ENCODE measurements around the gene SORBS2.

SORBS2 gene

GRCh38 chr4:185638548-185639301 is 173.3 kb downstream of the SORBS2 start:
- no peak for DNase-seq
- in situ Hi-C loops (cut with HindIII; ENCODE audit: low pct_ligation_motif_present, low pct_unique_long_range_greater_than_20kb, low sequenced_read_pairs) = no loop called here

DNA sequence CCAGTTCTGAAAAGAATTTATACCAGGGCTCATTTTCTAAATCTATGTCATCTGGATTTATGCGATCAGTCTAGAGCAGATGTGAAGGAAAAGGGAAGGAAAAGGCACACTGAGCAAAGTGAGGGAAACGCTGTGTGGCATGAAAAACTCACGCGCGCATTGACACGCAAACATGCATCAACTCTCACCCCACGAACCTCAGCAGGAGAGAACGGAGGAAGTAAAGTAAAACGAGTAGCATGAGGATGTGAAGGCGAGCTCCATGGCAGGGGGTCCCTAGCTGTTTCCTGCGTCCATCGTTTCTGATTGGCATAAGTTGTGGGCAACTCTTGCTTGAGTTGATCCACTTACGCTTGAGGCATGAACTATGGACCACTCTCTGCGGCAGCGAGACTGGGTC is 173.9 kb downstream of the SORBS2 start:
- in situ Hi-C loops (cut with HindIII; ENCODE audit: low pct_ligation_motif_present, low pct_unique_long_range_greater_than_20kb, low sequenced_read_pairs) = no loop called here
- no peak for DNase-seq

GRCh38 chr4:185637163-185637875 is 174.7 kb downstream of the SORBS2 start:
- in situ Hi-C loops (cut with HindIII; ENCODE audit: low pct_ligation_motif_present, low pct_unique_long_range_greater_than_20kb, low sequenced_read_pairs) = no loop called here
- DNase-seq = no peak

GRCh38 chr4:185634066-185634652 is 177.8 kb downstream of the SORBS2 start:
- in situ Hi-C loops (cut with HindIII; ENCODE audit: low pct_ligation_motif_present, low pct_unique_long_range_greater_than_20kb, low sequenced_read_pairs) = no loop called here
- peak; percentile 10 for DNase-seq

DNA sequence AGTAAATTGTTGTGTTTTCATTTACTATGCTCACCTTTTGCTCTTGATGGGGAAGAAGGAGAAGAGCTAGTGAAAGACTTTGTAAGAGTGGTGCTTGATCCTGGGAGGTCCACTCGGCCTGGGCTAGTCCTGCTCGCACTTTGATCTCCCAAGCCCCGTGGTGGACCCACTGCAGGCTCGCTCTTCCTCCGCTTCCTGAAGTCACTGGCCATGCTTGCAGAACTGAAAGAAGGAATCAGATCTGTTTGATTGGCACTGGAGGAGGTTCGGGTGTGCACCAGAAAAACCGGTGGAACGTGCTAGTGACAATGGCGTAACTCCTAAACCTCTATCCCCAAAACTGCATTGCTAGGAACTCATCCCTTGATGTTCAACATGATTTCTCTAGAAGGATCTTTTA is 185.2 kb downstream of the SORBS2 start:
- in situ Hi-C loops (cut with HindIII; ENCODE audit: low pct_ligation_motif_present, low pct_unique_long_range_greater_than_20kb, low sequenced_read_pairs) = no loop called here
- DNase-seq = no peak

DNA sequence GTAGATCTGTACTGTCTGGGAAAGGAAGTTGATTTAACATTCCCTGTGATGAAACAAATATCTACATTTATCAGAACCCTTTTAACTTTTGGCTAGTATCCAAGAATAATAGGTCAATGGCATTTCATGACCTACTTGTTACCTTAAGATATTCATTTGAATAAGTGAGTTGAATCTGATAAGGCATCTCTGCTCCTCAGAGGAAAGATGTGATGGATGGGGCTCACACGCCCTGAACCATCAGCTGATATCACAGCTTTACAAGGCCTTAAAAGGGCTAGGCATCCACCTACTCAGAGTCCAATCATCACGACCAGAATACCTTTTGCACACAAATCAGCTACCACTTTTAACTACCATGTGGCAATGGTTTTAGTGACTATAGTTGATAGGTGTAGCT is 186.5 kb downstream of the SORBS2 start:
- no peak for DNase-seq
- in situ Hi-C loops (cut with HindIII; ENCODE audit: low pct_ligation_motif_present, low pct_unique_long_range_greater_than_20kb, low sequenced_read_pairs) = no loop called here

DNA sequence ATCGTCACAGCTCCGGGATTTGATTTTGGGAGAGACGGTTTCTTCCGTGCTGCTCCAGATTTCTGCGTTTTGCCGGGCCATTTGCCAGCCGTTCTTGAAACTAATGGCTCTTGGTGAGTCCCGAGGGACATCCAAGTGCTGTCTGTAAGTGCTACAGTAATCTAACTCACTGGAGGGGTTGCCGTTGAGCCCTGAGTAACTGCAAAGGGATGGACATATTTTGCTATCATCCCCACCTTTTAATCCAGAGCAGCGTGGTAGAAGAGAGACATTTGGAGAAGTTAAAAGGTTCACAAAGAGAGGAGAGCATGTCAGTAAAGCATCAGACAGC is 187.8 kb downstream of the SORBS2 start:
- in situ Hi-C loops (cut with HindIII; ENCODE audit: low pct_ligation_motif_present, low pct_unique_long_range_greater_than_20kb, low sequenced_read_pairs) = no loop called here
- DNase-seq = no peak

- DNase-seq = no peak
- in situ Hi-C loops (cut with HindIII; ENCODE audit: low pct_ligation_motif_present, low pct_unique_long_range_greater_than_20kb, low sequenced_read_pairs) = no loop called here
Measured at GRCh38 chr4:185623444-185624258, 188.3 kb downstream of the SORBS2 start.

DNA sequence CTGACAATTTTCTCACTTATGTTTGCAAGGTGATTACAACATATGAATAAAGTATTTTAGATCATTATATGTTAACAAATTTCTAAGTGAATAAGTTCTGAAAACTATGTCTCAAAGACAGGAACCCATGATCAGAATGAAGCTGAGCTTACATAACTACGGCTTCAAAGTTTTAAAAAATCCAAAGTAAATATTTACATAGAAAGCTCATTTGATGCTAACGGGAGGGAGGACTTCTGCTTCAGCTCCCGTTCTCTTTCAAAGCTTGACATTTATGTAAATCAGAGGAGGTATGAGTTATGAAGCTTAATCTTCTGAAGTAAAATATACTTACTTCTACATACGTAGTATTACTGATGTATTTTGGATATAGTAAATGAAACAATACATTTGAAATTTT is 203.8 kb downstream of the SORBS2 start:
- in situ Hi-C loops (cut with HindIII; ENCODE audit: low pct_ligation_motif_present, low pct_unique_long_range_greater_than_20kb, low sequenced_read_pairs) = no loop called here
- no peak for DNase-seq

DNA sequence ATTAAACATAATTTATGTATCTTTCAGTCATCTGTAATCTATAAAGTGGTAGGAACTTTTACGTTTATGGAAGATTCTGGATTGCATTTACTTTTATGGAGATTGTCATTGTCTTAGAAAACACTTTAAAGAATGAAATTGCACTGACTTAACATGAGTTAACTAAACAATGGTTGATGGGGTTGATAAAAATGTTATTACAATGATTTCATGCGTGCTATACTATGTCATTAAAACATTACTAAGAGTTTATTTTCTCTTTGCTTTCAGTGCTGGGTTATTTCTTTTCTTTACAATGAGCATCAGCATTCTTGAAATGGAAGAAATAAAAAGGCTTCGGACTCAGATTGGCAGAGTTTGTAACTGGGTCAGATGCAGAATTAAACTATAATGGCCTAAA is 209.6 kb downstream of the SORBS2 start:
- in situ Hi-C loops (cut with HindIII; ENCODE audit: low pct_ligation_motif_present, low pct_unique_long_range_greater_than_20kb, low sequenced_read_pairs) = no loop called here
- no peak for DNase-seq

DNA sequence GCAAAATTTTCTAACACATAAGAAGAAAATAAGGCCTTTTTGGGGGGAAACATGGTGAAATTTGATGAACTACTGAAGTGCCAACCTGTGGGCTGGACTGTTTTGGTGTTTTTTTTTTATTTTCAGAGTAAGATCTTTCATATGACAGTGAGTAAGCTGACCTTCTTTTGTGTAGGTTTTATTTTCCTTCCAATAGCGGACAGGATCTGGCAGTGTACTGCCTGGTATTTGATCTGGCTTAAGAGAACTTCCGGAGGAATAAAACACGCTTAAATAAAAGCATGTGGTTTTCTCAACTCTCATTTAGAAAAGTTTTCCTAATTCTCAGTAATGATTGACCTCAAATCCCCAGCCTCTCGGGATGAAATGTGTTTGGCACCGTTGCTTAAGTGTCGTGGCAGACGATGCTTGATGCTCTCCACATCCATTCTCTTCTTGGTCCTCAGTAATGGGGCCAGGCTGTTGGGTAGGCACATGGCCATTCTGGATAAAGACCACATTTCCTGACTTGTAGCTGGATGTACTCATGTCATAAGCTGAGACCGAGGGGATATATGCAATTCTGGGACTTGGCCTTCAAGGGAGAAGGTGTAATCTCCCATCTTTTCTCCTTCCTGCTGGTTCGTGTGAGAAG is 211.1 kb downstream of the SORBS2 start:
- in situ Hi-C loops (cut with HindIII; ENCODE audit: low pct_ligation_motif_present, low pct_unique_long_range_greater_than_20kb, low sequenced_read_pairs) = no loop called here
- DNase-seq = no peak

GRCh38 chr4:185599553-185600243 is 212.3 kb downstream of the SORBS2 start:
- no peak for DNase-seq
- in situ Hi-C loops (cut with HindIII; ENCODE audit: low pct_ligation_motif_present, low pct_unique_long_range_greater_than_20kb, low sequenced_read_pairs) = no loop called here

DNA sequence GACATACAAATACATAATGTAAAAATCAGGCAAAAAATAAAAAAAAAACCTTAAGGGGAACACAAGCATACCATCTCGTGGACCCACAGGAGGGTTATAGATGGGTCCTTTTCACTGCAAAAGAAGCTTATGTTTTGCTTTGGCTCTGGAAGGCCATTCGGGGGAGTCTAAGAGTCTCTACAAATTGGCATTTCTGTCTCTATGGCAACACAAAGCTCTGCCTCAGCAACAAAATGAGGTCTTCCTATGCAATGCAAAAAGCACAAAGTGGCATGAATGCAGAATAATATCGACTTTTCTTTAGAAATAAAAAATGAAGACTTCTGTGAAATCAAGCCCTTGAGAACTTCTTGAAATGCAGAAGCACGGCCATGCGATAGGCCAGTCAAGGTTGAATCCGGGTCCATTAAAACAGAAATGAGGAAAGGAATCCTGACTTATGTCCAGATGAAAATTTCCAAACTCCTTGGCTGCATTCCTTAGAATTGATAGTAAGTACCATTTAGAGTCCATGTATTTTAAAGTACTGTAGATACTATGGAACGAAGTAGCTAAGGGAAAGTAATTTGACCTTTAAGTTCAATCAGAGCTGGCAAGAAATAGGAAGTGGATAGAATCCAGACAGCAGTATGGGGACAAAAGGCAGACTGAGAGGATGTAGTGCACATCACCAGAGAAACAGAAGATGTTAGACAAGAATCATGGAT is 213.0 kb downstream of the SORBS2 start:
- in situ Hi-C loops (cut with HindIII; ENCODE audit: low pct_ligation_motif_present, low pct_unique_long_range_greater_than_20kb, low sequenced_read_pairs) = no loop called here
- no peak for DNase-seq

- in situ Hi-C loops (cut with HindIII; ENCODE audit: low pct_ligation_motif_present, low pct_unique_long_range_greater_than_20kb, low sequenced_read_pairs) = no loop called here
Measured at GRCh38 chr4:185597532-185598188, 214.3 kb downstream of the SORBS2 start.

GRCh38 chr4:185592845-185593488 is 219.0 kb downstream of the SORBS2 start:
- no peak for DNase-seq
- in situ Hi-C loops (cut with HindIII; ENCODE audit: low pct_ligation_motif_present, low pct_unique_long_range_greater_than_20kb, low sequenced_read_pairs) = no loop called here

More at GRCh38 chr4:185597532-185598188, 214.3 kb downstream of the SORBS2 start:
- DNase-seq = peak; percentile 59

DNA sequence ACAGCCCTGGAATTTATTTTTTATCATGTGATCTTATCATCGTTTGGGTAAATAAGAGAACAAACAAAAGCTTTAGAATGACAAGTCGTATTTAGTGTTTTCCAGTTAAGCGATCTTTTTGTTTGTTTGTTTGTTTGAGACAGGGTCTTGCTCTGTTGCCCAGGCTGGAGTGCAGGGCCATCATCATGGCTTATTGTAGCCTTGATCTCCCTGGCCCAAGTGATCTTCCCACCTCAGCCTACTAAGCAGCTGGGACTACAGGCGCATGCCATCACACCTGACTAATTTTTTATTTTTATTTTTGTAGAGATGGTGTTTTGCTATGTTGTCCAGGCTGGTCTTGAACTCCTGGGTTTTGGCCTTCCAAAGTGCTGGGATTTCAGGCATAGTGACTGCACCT is 219.6 kb downstream of the SORBS2 start:
- in situ Hi-C loops (cut with HindIII; ENCODE audit: low pct_ligation_motif_present, low pct_unique_long_range_greater_than_20kb, low sequenced_read_pairs) = no loop called here
- no peak for DNase-seq

GRCh38 chr4:185591679-185592141 is 220.3 kb downstream of the SORBS2 start:
- in situ Hi-C loops (cut with HindIII; ENCODE audit: low pct_ligation_motif_present, low pct_unique_long_range_greater_than_20kb, low sequenced_read_pairs) = no loop called here
- DNase-seq = no peak

Data from ACHN (cell line).